SK-N-SH treated with all-trans-retinoic acid at 6 μM for 48 hours (cell line): ENCODE results near the gene SLC6A15.

ENCODE experiments used
- ATAC-seq: fragments of 200-7000 bp; cut with Tn5 transposase; 3 replicates; pipeline ENCODE4 v1.9.1; 2020; ENCODE audit warnings: mild to moderate bottlenecking, moderate library complexity
- BACH2 ChIP-seq: fragments of 250-450 bp; sonication (Bioruptor Pico); IDR thresholded peaks from 2 replicates; pipeline ENCODE4 v1.9.0; 2021; ENCODE audit warnings: mild to moderate bottlenecking, borderline replicate concordance
- GLIS3 ChIP-seq: fragments of 250-450 bp; sonication (Bioruptor Pico); IDR thresholded peaks from 2 replicates; pipeline ENCODE4 v1.5.0; 2020; ENCODE audit warnings: mild to moderate bottlenecking, moderate library complexity
- ISL1 ChIP-seq: fragments of 250-450 bp; sonication (Bioruptor Pico); IDR thresholded peaks from 2 replicates; pipeline ENCODE4 v2.1.2; 2022; ENCODE audit warnings: mild to moderate bottlenecking, moderate library complexity
- OSR1 ChIP-seq: fragments of 250-450 bp; sonication (Bioruptor Pico); IDR thresholded peaks from 2 replicates; pipeline ENCODE4 v1.8.0; 2022; ENCODE audit warnings: moderate library complexity, mild to moderate bottlenecking, inconsistent platforms
- POU6F1 ChIP-seq: fragments of 250-450 bp; sonication (Bioruptor Pico); IDR thresholded peaks from 2 replicates; pipeline ENCODE4 v1.8.0; 2021; ENCODE audit warnings: low read depth, mild to moderate bottlenecking, moderate library complexity, borderline replicate concordance
- PPARA ChIP-seq: fragments of 250-450 bp; sonication (Bioruptor Pico); IDR thresholded peaks from 2 replicates; pipeline ENCODE4 v1.5.0; 2020; ENCODE audit warnings: mild to moderate bottlenecking, borderline replicate concordance
- TCF4 ChIP-seq: fragments of 250-450 bp; sonication (Bioruptor Pico); IDR thresholded peaks from 2 replicates; pipeline ENCODE4 v1.8.0; 2021; ENCODE audit warnings: mild to moderate bottlenecking, moderate library complexity, borderline replicate concordance
- TOX ChIP-seq: fragments of 250-450 bp; sonication (Bioruptor Pico); IDR thresholded peaks from 2 replicates; pipeline ENCODE4 v1.8.0; 2021; ENCODE audit warnings: mild to moderate bottlenecking, moderate library complexity, borderline replicate concordance
- ZC3H10 ChIP-seq: fragments of 250-450 bp; sonication (Bioruptor Pico); IDR thresholded peaks from 2 replicates; pipeline ENCODE4 v1.5.1; 2021; ENCODE audit warnings: mild to moderate bottlenecking, moderate library complexity
- ZFP3 ChIP-seq: fragments of 250-450 bp; sonication (Bioruptor Pico); IDR thresholded peaks from 2 replicates; pipeline ENCODE4 v1.5.0; 2020; ENCODE audit warnings: mild to moderate bottlenecking, moderate library complexity
- ZFP30 ChIP-seq: fragments of 450-650 bp; formaldehyde crosslinking; IDR thresholded peaks from 2 replicates; pipeline ENCODE4 v1.5.0; 2022; ENCODE audit warnings: mild to moderate bottlenecking, moderate library complexity
- ZNF565 ChIP-seq: fragments of 450-650 bp; formaldehyde crosslinking; conservative IDR thresholded peaks from 2 replicates; pipeline ENCODE4 v1.5.0; 2020; ENCODE audit warnings: low read depth, mild to moderate bottlenecking, moderate library complexity
- ZNF70 ChIP-seq: fragments of 450-650 bp; formaldehyde crosslinking; IDR thresholded peaks from 2 replicates; pipeline ENCODE4 v1.5.0; 2020; ENCODE audit warnings: mild to moderate bottlenecking, moderate library complexity
- ZNF8 ChIP-seq: fragments of 450-650 bp; formaldehyde crosslinking; IDR thresholded peaks from 2 replicates; pipeline ENCODE4 v1.5.0; 2020; ENCODE audit warnings: mild to moderate bottlenecking, moderate library complexity
- TF ChIP-seq, protein P1 (sequence below): fragments of 250-450 bp; sonication (Bioruptor Pico); IDR thresholded peaks from 2 replicates; pipeline ENCODE4 v1.5.1; 2020; ENCODE audit warnings: low read depth, mild to moderate bottlenecking, moderate library complexity
- TF ChIP-seq, protein P2 (sequence below): fragments of 250-450 bp; sonication (Bioruptor Pico); IDR thresholded peaks from 2 replicates; pipeline ENCODE4 v1.5.1; 2021; ENCODE audit warnings: mild to moderate bottlenecking, moderate library complexity
- TF ChIP-seq, protein P3 (sequence below): fragments of 250-450 bp; sonication (Bioruptor Pico); IDR thresholded peaks from 2 replicates; pipeline ENCODE4 v1.5.0; 2020; ENCODE audit warnings: mild to moderate bottlenecking, moderate library complexity

SLC6A15 gene

DNA sequence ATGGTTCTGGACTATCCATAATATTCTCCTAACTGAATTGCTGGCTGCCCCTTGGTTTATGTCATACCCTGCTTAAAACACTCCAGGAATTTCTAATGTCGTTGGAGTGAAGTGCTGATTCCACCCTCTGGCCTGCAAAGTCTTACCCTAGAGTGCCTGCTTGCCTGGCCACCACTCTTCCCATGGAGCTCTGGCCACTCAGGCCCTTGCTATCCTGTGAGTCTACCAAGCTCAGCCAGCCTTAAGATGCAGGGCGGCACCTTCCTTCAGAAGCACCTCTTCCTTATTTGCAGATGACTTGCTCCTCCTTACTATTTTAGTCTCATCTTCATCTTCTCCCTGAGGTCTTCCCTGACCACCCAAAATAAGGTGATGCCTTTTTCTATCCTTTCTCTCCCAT is 35.3 kb downstream of the SLC6A15 start:
- ATAC-seq, result no peak
- TF ChIP-seq, protein P1, sequence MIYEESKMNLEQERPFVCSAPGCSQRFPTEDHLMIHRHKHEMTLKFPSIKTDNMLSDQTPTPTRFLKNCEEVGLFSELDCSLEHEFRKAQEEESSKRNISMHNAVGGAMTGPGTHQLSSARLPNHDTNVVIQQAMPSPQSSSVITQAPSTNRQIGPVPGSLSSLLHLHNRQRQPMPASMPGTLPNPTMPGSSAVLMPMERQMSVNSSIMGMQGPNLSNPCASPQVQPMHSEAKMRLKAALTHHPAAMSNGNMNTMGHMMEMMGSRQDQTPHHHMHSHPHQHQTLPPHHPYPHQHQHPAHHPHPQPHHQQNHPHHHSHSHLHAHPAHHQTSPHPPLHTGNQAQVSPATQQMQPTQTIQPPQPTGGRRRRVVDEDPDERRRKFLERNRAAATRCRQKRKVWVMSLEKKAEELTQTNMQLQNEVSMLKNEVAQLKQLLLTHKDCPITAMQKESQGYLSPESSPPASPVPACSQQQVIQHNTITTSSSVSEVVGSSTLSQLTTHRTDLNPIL, result no peak
- no peak for TF ChIP-seq ZNF8 (CRISPR knock-in tag)
- TF ChIP-seq ZFP3 (CRISPR knock-in tag), result no peak
- TF ChIP-seq ZNF565 (CRISPR knock-in tag), result no peak
- TF ChIP-seq, protein P2, sequence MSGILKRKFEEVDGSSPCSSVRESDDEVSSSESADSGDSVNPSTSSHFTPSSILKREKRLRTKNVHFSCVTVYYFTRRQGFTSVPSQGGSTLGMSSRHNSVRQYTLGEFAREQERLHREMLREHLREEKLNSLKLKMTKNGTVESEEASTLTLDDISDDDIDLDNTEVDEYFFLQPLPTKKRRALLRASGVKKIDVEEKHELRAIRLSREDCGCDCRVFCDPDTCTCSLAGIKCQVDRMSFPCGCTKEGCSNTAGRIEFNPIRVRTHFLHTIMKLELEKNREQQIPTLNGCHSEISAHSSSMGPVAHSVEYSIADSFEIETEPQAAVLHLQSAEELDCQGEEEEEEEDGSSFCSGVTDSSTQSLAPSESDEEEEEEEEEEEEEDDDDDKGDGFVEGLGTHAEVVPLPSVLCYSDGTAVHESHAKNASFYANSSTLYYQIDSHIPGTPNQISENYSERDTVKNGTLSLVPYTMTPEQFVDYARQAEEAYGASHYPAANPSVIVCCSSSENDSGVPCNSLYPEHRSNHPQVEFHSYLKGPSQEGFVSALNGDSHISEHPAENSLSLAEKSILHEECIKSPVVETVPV (CRISPR knock-in tag), result no peak
- TF ChIP-seq BACH2 (CRISPR knock-in tag), result no peak
- TF ChIP-seq, all 23 proteins: peak for 0

GRCh38 chr12:84875241-84875640 is 37.4 kb downstream of the SLC6A15 start:
- no peak for ATAC-seq
- TF ChIP-seq TCF4 (CRISPR knock-in tag) (no peak), TOX (no peak), ZNF70 (CRISPR knock-in tag) (no peak), PPARA (CRISPR knock-in tag) (no peak), GLIS3 (CRISPR knock-in tag) (no peak)
- TF ChIP-seq, protein P1, result no peak

GRCh38 chr12:84874825-84875139 is 37.8 kb downstream of the SLC6A15 start:
- TF ChIP-seq ZNF8 (CRISPR knock-in tag) (no peak), PPARA (CRISPR knock-in tag) (no peak), ZNF70 (CRISPR knock-in tag) (no peak), ISL1 (CRISPR knock-in tag) (no peak), ZFP30 (CRISPR knock-in tag) (no peak), BACH2 (CRISPR knock-in tag) (no peak), ZC3H10 (no peak)
- TF ChIP-seq, protein P1, result no peak
- TF ChIP-seq, protein P3, sequence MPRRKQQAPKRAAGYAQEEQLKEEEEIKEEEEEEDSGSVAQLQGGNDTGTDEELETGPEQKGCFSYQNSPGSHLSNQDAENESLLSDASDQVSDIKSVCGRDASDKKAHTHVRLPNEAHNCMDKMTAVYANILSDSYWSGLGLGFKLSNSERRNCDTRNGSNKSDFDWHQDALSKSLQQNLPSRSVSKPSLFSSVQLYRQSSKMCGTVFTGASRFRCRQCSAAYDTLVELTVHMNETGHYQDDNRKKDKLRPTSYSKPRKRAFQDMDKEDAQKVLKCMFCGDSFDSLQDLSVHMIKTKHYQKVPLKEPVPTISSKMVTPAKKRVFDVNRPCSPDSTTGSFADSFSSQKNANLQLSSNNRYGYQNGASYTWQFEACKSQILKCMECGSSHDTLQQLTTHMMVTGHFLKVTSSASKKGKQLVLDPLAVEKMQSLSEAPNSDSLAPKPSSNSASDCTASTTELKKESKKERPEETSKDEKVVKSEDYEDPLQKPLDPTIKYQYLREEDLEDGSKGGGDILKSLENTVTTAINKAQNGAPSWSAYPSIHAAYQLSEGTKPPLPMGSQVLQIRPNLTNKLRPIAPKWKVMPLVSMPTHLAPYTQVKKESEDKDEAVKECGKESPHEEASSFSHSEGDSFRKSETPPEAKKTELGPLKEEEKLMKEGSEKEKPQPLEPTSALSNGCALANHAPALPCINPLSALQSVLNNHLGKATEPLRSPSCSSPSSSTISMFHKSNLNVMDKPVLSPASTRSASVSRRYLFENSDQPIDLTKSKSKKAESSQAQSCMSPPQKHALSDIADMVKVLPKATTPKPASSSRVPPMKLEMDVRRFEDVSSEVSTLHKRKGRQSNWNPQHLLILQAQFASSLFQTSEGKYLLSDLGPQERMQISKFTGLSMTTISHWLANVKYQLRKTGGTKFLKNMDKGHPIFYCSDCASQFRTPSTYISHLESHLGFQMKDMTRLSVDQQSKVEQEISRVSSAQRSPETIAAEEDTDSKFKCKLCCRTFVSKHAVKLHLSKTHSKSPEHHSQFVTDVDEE (CRISPR knock-in tag), result no peak
- no peak for ATAC-seq

DNA sequence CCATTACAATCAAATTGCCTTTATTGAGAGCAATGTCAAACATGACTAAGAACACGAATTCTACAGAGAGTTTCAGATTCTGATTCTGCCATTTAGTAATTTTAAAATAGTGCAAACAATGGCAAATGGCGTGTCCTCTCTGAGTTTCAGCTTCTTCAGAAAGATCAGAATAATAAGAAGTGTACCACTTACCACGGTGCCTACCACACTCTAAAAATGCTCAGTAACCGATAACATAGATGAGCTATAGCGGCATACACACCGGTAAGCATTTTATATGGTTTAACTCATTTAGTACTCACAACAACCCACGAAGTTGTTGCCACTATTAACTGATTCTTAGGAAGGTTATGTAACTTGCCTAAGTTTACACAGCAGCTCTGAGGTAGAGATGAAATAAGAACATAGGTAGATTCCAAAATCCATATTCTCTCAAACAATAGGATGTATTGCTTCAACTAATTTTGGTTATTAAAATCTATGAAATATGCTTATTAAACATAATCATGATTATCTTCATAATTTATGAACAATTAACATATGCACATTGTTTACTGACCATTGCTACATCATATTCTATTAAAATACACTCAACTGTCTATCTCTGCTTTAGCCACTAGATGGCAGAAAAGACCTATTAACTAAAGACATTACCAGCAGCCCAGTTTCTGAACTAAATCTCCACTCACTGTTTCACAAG is 38.3 kb downstream of the SLC6A15 start:
- peak; percentile 95 for ATAC-seq
- TF ChIP-seq TCF4 (CRISPR knock-in tag) (no peak), ZFP3 (CRISPR knock-in tag) (no peak), ISL1 (CRISPR knock-in tag) (no peak), POU6F1 (no peak), GLIS3 (CRISPR knock-in tag) (no peak), ZC3H10 (no peak), OSR1 (no peak)
- TF ChIP-seq, protein P2 (CRISPR knock-in tag), result no peak
- TF ChIP-seq, protein P3 (CRISPR knock-in tag), result no peak
- TF ChIP-seq, protein P1, result no peak
